Measurements from ENCODE around the gene MAN1A1.

The MAN1A1 gene

GRCh38 chr6:119243037-119243436, 106.5 kb downstream of the MAN1A1 start:
- no peak for DNase-seq (ENCODE audit: extremely low read depth, low read depth)
- TF ChIP-seq, protein P1, sequence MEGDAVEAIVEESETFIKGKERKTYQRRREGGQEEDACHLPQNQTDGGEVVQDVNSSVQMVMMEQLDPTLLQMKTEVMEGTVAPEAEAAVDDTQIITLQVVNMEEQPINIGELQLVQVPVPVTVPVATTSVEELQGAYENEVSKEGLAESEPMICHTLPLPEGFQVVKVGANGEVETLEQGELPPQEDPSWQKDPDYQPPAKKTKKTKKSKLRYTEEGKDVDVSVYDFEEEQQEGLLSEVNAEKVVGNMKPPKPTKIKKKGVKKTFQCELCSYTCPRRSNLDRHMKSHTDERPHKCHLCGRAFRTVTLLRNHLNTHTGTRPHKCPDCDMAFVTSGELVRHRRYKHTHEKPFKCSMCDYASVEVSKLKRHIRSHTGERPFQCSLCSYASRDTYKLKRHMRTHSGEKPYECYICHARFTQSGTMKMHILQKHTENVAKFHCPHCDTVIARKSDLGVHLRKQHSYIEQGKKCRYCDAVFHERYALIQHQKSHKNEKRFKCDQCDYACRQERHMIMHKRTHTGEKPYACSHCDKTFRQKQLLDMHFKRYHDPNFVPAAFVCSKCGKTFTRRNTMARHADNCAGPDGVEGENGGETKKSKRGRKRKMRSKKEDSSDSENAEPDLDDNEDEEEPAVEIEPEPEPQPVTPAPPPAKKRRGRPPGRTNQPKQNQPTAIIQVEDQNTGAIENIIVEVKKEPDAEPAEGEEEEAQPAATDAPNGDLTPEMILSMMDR (IDR thresholded peaks at IDR 0.05; ENCODE audit: low read depth, low read length) = no peak

DNA sequence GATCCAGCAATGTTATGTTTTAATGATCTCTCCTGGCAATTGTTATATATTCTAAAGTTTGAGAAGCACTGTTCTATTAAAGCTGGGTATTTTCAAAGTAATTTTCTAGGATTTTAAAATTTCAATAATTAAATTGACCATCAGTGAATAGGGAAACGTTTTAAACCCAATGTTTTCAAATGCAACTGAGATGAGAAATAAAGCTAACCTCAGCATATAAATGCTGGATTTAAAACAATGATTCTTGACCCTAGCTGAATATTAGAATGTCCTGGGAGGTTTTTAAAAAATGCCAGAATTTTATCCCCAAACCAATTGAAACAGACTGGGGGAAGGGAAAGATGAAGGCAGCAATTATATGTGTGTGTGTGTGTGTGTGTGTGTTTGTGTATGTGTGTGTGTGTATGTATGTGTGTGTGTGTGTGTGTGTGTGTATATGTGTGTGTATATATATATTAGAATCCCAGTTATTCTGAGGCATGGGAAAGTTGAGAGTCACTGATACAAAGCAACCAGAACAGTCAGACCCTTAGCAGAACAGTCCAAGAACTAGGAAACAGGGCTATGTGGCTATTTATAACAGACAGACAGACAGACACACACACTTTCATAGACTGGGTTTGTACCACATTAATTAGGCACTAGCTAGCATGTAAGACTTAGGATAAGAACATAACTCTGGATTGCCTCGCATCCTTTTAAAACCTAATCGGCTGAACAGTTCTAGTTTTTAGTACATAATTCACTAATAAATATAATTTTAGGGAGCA, 107.8 kb downstream of the MAN1A1 start:
- DNase-seq (ENCODE audit: extremely low read depth, low read depth) = no peak
- TF ChIP-seq, protein P1 (IDR thresholded peaks at IDR 0.05; ENCODE audit: low read depth, low read length) = no peak

DNA sequence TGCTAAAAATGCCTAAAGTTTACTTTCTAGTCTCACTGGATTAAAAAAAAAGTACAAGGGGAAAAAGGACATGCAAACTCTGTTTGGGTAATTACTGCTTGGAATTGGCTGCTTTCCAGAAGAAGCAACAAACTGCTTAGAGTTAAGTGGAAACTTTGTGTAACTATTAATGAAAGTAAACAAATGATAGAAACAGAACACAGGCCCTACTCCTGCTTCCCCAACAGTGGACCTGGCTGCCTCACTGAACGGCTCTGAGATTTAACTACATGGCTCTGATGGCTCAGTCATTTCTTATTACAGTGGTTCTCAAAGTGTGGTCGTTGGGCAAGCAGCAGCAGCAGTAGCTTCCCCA, 108.5 kb downstream of the MAN1A1 start:
- TF ChIP-seq, protein P1 (IDR thresholded peaks at IDR 0.05; ENCODE audit: low read depth, low read length) = no peak
- DNase-seq (ENCODE audit: extremely low read depth, low read depth) = peak; percentile 80

DNA sequence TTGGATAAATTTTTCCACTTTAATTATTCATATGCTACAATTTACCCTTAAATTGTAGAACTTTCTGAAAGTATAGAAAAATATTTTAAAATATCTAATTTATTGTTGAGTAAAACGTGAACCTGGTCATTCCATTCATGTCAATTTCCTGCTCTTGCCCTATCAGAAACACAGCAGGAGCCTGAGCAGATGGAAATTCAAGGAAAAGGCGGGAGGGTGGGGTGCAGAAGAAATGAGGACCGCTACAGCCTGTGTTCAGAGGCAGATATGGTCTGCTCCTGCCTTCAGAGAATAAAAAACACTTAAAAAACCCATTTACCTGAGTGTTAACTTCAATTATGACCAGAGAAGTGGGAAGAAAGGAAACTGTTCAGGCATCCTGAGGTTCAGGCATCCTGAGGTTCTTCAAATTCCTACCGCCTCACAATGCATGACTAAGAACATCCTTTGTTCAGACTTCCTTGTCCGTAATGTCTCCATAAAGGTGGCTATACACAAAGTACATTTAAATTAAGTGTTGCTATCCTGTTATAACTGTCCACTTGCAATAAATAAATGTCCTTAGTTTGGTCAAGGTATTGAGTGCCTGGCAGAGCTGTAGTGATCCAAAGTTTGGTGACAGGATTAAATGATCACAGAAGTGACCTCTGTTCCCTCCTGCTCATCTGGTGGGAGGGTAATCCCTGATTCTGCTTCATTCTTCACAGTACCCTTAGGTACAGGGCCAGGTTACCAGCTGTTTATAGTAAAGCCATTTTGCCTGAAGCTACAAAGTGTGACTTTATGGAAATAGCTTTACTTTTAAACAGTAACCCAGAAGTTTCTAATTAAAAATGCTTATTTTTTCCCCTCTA, 109.1 kb downstream of the MAN1A1 start:
- DNase-seq (ENCODE audit: extremely low read depth, low read depth) = no peak
- TF ChIP-seq, protein P1 (IDR thresholded peaks at IDR 0.05; ENCODE audit: low read depth, low read length) = no peak

DNA sequence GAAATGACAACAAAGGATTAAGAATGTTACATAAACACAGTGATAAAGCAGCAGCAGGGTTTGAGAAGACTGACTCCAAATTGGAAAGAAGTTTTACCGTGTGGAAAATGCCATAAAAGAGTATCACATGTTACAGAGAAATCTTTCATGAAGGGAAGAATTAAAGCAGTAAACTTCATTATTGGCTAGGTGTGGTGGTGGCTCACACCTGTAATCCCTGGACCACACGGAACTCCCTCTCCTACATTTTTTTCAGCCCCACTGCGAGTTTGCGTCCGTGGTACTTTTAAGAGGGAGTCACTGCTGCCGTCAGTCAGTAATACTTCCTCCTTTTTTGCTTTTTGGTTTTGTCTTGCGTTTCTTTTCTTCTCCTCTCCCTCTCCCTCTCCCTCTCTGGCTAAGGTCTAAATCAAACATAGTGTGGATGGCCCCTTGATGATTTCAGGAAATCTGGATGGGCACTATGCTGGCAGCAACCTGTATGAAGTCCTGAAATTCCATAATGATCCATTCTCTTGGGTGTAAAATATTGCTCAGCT, 112.3 kb downstream of the MAN1A1 start:
- TF ChIP-seq, protein P1 (IDR thresholded peaks at IDR 0.05; ENCODE audit: low read depth, low read length) = no peak
- DNase-seq (ENCODE audit: extremely low read depth, low read depth) = no peak

DNA sequence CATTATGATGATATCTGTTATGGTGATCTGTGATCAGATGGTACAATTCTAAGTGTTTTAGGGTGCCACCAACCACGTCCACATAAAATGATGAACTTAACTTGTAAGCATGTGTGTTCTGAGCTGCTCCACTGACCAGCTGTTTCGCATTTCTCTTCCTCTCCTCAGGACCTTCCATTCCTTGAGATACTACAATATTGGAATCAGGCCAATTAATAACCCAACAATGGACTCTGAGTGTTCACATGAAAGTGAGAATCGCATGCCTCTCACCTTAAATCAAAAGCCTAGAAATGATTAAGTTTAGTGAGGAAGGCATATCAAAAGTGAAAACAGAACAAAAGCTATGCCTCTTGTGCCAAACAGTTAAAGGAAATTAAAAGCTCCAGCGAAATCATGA, 114.6 kb downstream of the MAN1A1 start:
- DNase-seq (ENCODE audit: extremely low read depth, low read depth) = no peak
- TF ChIP-seq, protein P1 (IDR thresholded peaks at IDR 0.05; ENCODE audit: low read depth, low read length) = no peak

GRCh38 chr6:119234457-119234856, 115.1 kb downstream of the MAN1A1 start:
- TF ChIP-seq, protein P1 (IDR thresholded peaks at IDR 0.05; ENCODE audit: low read depth, low read length) = no peak
- no peak for DNase-seq (ENCODE audit: extremely low read depth, low read depth)
